ENCODE data around the gene PRKCH. TPM values are rescaled to one million over a fixed set of nuclear protein-coding genes. Genes with fewer than 3 reads are reported as not detected.

PRKCH gene
- polyA plus RNA-seq, 3 donors from 2014 or later: 231 to 451 (median 335) TPM

GRCh38 chr14:61547186-61548069 is 226.0 kb downstream of the PRKCH start:
- Mint-ChIP-seq H3K4me3 (no peak overlapping the region), H3K4me1 (peaks cover 36 to 71% of the 10 kb centered on the region in 2 donors), H3K27me3 (ENCODE audit: low read depth in 3 of 3) (peaks cover 19 to 48% (median 39%) of the 10 kb centered on the region in 3 donors), H3K27ac (peak overlapping the region; percentile 44 to 86 (median 80)), H3K36me3 (peaks cover 17 to 79% (median 39%) of the 10 kb centered on the region in 3 donors), H3K9me3 (no peaks in the 10 kb centered on the region)
- DNase-seq: no peak

- H3K9me3 Mint-ChIP-seq: no peaks in the 10 kb centered on the region
- H3K4me1 Mint-ChIP-seq: peaks cover 56 to 84% of the 10 kb centered on the region in 2 donors
- peak overlapping the region; percentile 33 to 80 (median 56) for H3K27ac Mint-ChIP-seq
- no peak for DNase-seq
- H3K4me3 Mint-ChIP-seq: no peak overlapping the region
- peaks cover 20 to 72% (median 39%) of the 10 kb centered on the region in 3 donors for H3K36me3 Mint-ChIP-seq
- peaks cover 11 to 55% (median 36%) of the 10 kb centered on the region in 3 donors for H3K27me3 Mint-ChIP-seq (ENCODE audit: low read depth in 3 of 3)
These were observed 228.0 kb downstream of the PRKCH start for GRCh38 chr14:61549425-61549824.

- Mint-ChIP-seq H3K36me3 (peaks cover 20 to 57% (median 34%) of the 10 kb centered on the region in 3 donors), H3K27ac (peak overlapping the region; percentile 74 to 90 (median 86)), H3K4me1 (peaks cover 54 to 72% of the 10 kb centered on the region in 2 donors), H3K9me3 (no peaks in the 10 kb centered on the region), H3K27me3 (ENCODE audit: low read depth in 3 of 3) (peaks cover 8 to 44% (median 26%) of the 10 kb centered on the region in 3 donors), H3K4me3 (peak overlapping the region in 1 of 5 donors; percentile 9)
- no peak for DNase-seq
These were observed 230.0 kb downstream of the PRKCH start for GRCh38 chr14:61551384-61551783.

- Mint-ChIP-seq H3K4me1 (peaks cover 52 to 63% of the 10 kb centered on the region in 2 donors), H3K27ac (peak overlapping the region; percentile 74 to 90 (median 88)), H3K4me3 (peak overlapping the region in 3 of 5 donors; percentile 5 to 35 (median 18)), H3K9me3 (no peaks in the 10 kb centered on the region), H3K27me3 (ENCODE audit: low read depth in 3 of 3) (peaks cover 8 to 44% (median 22%) of the 10 kb centered on the region in 3 donors), H3K36me3 (peaks cover 20 to 48% (median 32%) of the 10 kb centered on the region in 3 donors)
- no peak for DNase-seq
These were observed 230.9 kb downstream of the PRKCH start for GRCh38 chr14:61552241-61552640.

GRCh38 chr14:61553730-61554641 is 232.6 kb downstream of the PRKCH start:
- H3K4me1 Mint-ChIP-seq: peaks cover 49 to 58% of the 10 kb centered on the region in 2 donors
- H3K27me3 Mint-ChIP-seq (ENCODE audit: low read depth in 3 of 3): peaks cover 5 to 47% (median 16%) of the 10 kb centered on the region in 3 donors
- peak overlapping the region in 2 of 5 donors; percentile 45 to 61 for H3K4me3 Mint-ChIP-seq
- H3K27ac Mint-ChIP-seq: peak overlapping the region; percentile 74 to 90 (median 84)
- H3K36me3 Mint-ChIP-seq: peaks cover 20 to 34% (median 24%) of the 10 kb centered on the region in 3 donors
- no peaks in the 10 kb centered on the region for H3K9me3 Mint-ChIP-seq
- DNase-seq: no peak

- Mint-ChIP-seq H3K4me1 (peaks cover 49% of the 10 kb centered on the region in 2 donors), H3K36me3 (peaks cover 15 to 21% (median 16%) of the 10 kb centered on the region in 3 donors), H3K27me3 (ENCODE audit: low read depth in 3 of 3) (peaks cover 7 to 55% (median 8%) of the 10 kb centered on the region in 3 donors), H3K9me3 (no peaks in the 10 kb centered on the region), H3K27ac (peak overlapping the region; percentile 18 to 89 (median 64)), H3K4me3 (no peak overlapping the region)
- no peak for DNase-seq
These were observed 233.9 kb downstream of the PRKCH start for GRCh38 chr14:61555056-61555838.

GRCh38 chr14:61556455-61556854 is 235.1 kb downstream of the PRKCH start:
- peaks cover 7 to 49% (median 7%) of the 10 kb centered on the region in 3 donors for H3K27me3 Mint-ChIP-seq (ENCODE audit: low read depth in 3 of 3)
- no peak for DNase-seq
- H3K4me3 Mint-ChIP-seq: no peak overlapping the region
- H3K27ac Mint-ChIP-seq: peak overlapping the region in 1 of 6 donors; percentile 63
- peaks cover 37 to 40% of the 10 kb centered on the region in 2 donors for H3K4me1 Mint-ChIP-seq
- H3K36me3 Mint-ChIP-seq: peaks cover 6 to 10% (median 9%) of the 10 kb centered on the region in 3 donors
- no peaks in the 10 kb centered on the region for H3K9me3 Mint-ChIP-seq

- no peak overlapping the region for H3K4me3 Mint-ChIP-seq
- peaks cover 0 to 4% (median 2%) of the 10 kb centered on the region in 3 donors for H3K36me3 Mint-ChIP-seq
- no peaks in the 10 kb centered on the region for H3K9me3 Mint-ChIP-seq
These were observed 235.9 kb downstream of the PRKCH start for GRCh38 chr14:61557262-61557661.

GRCh38 chr14:61557854-61558253 is 236.5 kb downstream of the PRKCH start:
- no peak for DNase-seq
- Mint-ChIP-seq H3K9me3 (no peaks in the 10 kb centered on the region), H3K27me3 (ENCODE audit: low read depth in 3 of 3) (peaks cover 0 to 35% (median 5%) of the 10 kb centered on the region in 3 donors), H3K4me3 (no peak overlapping the region), H3K4me1 (peaks cover 23 to 26% of the 10 kb centered on the region in 2 donors), H3K27ac (no peak overlapping the region), H3K36me3 (peaks cover 0 to 4% (median 0%) of the 10 kb centered on the region in 3 donors)

More at GRCh38 chr14:61557262-61557661, 235.9 kb downstream of the PRKCH start:
- Mint-ChIP-seq H3K27me3 (ENCODE audit: low read depth in 3 of 3) (peaks cover under 1 to 41% (median 6%) of the 10 kb centered on the region in 3 donors), H3K27ac (peak overlapping the region in 5 of 6 donors; percentile 18 to 69 (median 25)), H3K4me1 (peaks cover 29 to 32% of the 10 kb centered on the region in 2 donors)
- DNase-seq: no peak

GRCh38 chr14:61558271-61558670 is 236.9 kb downstream of the PRKCH start:
- Mint-ChIP-seq H3K36me3 (peaks cover 0 to 4% (median 0%) of the 10 kb centered on the region in 3 donors), H3K4me3 (no peak overlapping the region), H3K9me3 (no peaks in the 10 kb centered on the region), H3K4me1 (peaks cover 19 to 22% of the 10 kb centered on the region in 2 donors), H3K27me3 (ENCODE audit: low read depth in 3 of 3) (peaks cover 0 to 32% (median 5%) of the 10 kb centered on the region in 3 donors), H3K27ac (no peak overlapping the region)
- DNase-seq: no peak

GRCh38 chr14:61559641-61560201 is 238.3 kb downstream of the PRKCH start:
- H3K9me3 Mint-ChIP-seq: no peaks in the 10 kb centered on the region
- H3K4me3 Mint-ChIP-seq: no peak overlapping the region
- peak overlapping the region in 1 of 6 donors; percentile 57 for H3K27ac Mint-ChIP-seq
- no peaks in the 10 kb centered on the region for H3K36me3 Mint-ChIP-seq
- no peak for DNase-seq
- H3K4me1 Mint-ChIP-seq: peaks cover 9 to 11% of the 10 kb centered on the region in 2 donors
- peaks cover 0 to 21% (median 5%) of the 10 kb centered on the region in 3 donors for H3K27me3 Mint-ChIP-seq (ENCODE audit: low read depth in 3 of 3)

- Mint-ChIP-seq H3K27ac (peak overlapping the region in 2 of 6 donors; percentile 25 to 57), H3K9me3 (no peaks in the 10 kb centered on the region), H3K4me3 (no peak overlapping the region), H3K27me3 (ENCODE audit: low read depth in 3 of 3) (peaks cover 0 to 16% (median 5%) of the 10 kb centered on the region in 3 donors), H3K4me1 (peaks cover 4 to 11% of the 10 kb centered on the region in 2 donors), H3K36me3 (no peaks in the 10 kb centered on the region)
- DNase-seq: no peak
These were observed 238.9 kb downstream of the PRKCH start for GRCh38 chr14:61560323-61560722.

All from immature natural killer cell (primary cell).